NCI-H345 treated with DMSO at 0.1 percent for 48 hours (cell line): ENCODE data around the gene RBM39.
"Not testable (repeated sequence)": the region's sequence is repeated elsewhere in the genome, so short reads cannot be mapped to it uniquely, and the experiment has no call there.

Experiments
- DNase-seq: peaks from one replicate; lab custom pipeline; 2025; ENCODE audit not compliant: unreplicated experiment; lab: John Stamatoyannopoulos, UW

Gene RBM39

DNA sequence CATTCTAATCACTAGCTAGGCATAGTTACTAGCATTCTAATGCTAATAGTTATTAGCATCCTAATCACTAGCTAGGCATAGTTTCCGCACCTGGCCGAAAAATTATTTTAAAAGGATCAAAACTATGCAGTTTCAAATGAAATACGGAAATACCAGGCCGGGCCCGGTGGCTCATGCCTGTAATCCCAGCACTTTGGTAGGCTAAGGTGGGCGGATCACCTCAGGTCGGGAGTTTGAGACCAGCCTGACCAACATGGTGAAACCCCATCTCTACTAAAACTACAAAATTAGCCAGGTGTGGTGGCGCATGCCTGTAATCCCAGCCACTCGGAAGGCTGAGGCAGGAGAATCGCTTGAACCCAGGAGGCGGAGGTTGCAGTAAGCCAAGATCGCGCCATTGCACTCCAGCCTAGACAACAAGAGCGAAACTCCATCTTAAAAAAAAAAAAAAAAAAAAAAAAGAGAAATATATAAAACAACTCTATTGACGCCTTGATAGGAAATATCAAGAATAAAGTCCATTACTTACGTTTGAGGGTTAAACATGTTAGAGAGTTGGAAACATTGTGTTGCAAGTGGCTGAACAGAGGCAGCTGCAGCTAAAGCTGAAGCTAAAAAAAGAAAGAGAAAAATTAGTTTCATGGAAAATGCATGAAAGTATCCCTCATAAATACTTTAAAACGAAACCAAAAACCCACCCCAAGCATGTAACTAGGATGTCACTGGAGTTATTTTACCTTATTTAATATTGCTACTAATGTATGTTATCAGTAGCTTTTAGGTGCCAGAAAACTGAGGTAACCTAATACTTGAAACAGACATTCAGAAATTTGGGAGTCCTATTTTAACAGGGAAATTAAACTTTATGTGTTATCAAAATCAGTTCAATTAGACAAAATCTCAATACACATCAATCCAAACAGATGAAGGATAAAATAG, 35.2 kb downstream of the RBM39 start:
- DNase-seq = not testable (repeated sequence)

DNA sequence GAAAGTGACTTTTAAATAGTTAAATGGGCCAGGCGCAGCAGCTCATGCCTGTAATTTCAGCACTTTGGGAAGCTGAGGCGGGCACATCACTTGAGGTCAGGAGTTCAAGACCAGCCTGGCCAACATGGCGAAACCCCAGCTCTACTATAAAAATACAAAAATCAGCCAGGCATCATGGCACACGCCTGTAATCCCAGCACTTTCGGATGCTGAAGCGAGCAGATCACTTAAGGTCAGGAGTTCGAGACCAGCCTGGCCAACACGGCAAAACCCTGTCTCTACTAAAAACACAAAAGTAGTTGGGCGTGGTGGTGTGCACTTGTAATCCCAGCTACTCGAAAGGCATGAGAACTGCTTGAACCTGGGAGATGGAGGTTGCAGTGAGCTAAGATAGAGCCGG, 36.2 kb downstream of the RBM39 start:
- DNase-seq = not testable (repeated sequence)

DNA sequence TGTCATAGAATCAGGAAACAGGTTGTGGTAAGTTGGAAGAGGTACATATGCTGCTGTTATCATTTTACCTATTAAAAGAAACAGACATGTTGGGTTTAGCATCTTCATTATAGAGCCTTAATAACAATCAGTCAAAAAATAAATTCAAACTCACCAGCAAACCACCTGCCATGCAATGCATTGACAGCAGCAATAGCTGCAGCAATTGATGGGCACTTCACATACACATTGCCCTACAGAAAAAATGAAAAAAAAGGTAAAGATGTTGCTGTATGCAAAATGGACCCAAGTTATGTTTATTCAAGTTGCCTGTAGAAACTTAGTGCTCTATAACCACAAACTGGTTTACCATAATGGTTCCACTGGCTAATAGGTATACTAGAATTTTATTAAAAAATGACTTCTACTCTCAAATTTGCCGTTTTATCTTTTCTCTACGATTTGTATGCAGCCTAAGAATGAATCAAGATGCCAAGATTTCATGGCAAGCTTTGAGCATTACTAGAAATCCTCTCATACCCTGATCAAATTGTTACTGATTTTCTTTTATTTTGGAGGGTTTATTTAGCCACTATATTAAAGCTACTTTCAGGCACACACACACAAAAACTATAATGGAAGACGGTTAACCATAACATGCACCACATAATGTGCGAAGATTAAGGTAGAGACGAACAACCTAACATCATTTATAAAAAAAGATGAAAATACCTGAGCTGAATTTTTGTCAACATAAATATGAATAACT, 37.4 kb downstream of the RBM39 start:
- no peak for DNase-seq

DNA sequence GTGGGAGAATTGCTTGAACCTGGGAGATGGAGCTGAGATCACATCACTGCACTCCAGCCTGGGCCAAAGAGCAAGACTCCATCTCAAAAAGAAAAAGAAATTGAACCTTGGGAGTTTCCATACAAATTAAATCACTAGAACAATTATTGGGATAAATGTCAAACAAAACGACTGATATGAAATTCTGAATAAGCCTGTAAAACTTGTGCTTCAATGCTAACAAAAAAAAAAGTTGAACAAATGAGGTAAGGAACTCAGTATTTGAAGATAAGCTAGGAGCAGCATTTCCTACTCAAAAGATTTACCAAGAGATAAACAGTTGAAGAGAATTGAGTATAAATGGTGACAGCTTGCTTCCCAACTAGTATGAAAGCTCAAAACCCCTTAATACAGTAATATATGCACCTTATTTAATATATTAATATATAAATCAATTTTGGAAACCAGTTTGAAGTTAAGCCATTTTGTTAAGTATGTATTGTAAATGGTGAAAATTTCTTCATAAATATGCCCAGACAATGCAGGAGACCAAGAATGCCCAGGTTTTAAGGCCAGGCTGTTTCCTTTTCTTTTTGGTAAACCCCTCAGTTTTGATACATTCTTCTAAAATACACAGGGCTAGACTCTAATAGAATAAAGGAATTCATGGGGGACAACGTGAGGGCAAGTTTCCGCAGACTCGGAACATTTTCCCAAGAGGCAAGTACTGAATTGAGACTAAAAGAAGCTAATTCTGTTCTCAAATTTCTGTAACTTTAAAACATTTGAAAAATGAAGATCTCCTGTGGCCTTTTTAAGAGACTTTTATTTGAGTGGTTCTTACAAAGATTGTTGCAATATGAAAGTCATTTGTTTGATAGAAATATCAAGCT, 39.0 kb downstream of the RBM39 start:
- DNase-seq = no peak

DNA sequence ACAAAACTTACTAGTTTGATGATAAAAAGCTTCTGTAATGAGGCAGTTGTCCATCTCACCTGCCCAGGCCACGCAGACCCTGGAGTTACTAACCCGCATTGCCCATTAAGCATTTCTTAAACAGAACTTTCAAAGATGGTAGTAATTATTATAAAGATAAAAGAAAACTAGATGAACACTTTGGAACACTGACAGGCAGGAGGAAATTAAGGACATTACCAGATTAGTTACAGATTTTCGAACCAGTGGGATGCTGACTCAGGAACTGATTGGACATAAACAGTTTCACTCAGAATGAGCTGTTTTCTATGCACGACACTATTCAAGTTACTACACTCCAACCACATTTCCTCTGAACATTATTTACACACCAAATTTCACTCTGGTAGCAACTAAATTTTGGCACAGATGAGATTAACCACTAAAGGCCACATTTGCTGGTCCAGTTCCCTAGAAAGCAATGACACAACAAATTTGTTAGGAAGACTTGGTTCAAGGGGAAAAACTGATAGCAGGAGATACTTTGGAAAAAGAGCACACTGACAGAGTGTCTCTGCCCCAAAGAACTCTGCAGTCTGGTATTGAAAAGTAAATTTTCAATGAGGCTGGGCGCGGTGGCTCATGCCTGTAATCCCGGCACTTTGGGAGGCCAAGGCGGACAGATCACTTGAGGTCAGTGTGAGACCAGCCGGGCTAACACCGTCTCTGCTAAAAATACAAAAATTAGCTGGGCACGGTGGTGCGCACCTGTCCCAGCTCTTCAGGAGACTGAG, 39.8 kb downstream of the RBM39 start:
- no peak for DNase-seq

DNA sequence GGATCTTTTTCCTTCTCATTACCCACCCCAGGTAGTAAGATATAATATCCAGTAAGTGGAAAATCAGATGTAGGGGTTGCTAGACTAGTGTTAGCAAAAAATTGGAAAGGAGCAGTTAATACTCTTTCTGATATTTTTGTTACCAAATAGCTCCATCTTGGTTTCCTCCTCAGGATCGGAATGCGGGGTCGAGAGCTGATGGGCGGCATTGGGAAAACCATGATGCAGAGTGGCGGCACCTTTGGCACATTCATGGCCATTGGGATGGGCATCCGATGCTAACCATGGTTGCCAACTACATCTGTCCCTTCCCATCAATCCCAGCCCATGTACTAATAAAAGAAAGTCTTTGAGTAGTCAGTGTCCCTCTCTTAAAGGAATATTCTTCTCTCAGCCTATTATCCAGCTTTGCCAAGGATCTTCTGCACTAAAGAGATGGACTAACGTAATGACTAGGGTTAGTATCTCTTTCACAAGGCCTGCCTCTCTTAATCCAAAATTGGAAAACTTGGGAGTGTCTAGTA, 41.4 kb downstream of the RBM39 start:
- DNase-seq = no peak

DNA sequence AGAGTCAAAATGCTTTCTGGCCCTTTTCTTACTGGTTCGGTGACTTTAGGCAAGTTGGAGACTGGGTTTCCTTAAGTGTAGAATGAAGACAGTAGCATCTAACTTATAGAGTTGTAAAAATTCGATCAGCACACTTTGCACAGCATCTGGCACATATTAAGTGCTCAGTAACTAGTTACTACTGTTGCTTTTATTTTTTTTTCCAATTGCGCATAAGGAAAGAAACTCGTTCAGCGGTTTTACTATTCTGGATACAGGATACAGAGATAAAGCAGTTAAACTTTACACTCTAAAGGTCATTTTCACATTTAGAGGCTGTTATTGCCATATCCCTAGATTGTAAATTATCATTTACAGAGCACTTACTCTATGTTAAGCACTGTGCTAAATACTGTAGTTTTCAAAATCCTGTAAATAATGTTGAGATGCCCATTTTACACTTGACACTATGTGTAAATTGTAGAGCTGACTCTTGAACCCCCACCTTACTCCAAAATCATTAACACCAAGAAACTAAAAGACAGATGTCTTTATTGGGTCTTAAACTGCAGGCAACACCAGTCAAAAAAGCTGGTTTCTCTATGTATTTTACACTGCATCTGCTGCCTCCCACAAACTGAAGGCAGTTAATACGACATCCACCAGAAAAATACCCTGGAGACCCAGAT, 42.0 kb downstream of the RBM39 start:
- DNase-seq = no peak

DNA sequence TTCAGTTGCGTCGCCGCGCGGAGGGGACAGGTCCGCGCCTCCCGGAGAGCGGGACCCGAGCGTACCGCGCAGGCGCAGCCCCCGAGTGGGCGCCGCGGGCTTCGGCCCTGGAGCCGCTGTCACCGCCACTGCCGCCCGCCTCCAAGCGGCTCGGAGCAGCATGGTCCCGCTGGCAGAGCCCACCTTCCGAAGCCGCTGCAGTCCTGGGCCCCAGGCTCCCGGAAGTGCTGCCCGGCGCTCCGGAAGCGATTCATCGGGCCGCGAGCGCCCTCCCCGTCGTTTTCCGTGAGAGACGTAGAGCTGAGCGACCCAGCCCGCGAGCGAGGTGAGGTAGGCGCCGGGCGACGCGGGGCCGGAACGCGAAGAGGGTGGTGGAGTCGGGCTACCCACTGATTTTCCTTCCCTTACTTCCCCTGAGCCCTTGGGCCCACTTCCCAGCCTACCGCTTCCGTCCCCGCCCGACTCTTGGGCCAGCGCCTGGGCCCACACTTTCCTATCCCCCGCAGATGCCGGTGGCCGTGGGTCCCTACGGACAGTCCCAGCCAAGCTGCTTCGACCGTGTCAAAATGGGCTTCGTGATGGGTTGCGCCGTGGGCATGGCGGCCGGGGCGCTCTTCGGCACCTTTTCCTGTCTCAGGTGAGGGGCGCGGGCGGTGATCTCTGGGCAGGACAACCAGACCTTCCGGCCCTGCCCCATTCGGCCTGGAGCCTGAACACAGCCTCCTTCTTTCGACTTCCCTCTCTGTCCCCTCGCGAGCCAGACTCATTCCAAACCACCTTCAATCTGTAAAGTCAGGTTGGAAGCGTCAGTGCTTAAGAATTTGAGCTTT, 42.7 kb downstream of the RBM39 start, which contains the start of the genes NFS1 and ROMO1:
NFS1 (minus strand) TSS at position 226 of the 830 bp plus-strand sequence; CDS start at position 162, 64 bp downstream.
ROMO1 (plus strand) TSS at position 279 of the 830 bp plus-strand sequence; CDS start at position 507, 228 bp downstream.
- peak; percentile 60 for DNase-seq

DNA sequence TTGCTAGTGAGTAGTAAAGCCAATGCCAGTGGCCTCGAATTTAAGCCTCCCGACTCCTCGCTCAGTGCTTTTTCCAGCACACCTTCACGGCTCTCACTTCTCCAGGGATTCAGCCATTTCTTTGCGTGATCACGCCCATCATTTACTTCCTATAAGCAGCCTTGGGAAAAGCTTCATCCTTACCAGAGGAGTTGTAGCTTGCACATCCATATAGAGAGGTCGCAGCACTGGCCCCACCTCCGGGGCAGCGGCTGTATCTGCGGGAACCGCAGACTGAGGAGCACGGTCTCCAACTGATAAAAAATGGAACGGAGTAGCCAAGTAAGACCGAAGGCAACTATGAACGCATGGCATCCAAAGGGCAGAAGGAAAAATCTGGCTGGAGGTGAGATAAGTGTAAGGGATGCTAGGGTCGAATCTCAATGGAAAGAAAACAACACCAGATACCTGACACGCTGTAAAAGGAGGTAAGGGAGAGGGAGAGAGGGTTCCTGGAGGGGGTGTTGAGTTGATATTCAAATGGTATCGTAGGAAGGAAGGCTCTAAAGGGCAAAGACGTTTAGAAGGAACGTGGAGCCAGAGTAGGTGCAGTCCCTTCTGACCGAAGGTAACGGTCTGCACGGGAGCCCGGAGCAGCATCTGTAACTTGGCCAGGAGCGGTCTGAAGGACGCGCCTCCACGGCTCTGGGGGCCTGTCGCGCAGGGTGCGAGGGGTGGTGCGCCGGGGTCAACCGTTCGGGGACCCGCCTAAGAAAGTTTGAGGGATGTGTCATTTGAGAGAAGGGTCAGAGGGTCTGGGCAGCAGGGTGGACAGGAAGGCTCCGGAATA, 43.5 kb downstream of the RBM39 start:
- no peak for DNase-seq

DNA sequence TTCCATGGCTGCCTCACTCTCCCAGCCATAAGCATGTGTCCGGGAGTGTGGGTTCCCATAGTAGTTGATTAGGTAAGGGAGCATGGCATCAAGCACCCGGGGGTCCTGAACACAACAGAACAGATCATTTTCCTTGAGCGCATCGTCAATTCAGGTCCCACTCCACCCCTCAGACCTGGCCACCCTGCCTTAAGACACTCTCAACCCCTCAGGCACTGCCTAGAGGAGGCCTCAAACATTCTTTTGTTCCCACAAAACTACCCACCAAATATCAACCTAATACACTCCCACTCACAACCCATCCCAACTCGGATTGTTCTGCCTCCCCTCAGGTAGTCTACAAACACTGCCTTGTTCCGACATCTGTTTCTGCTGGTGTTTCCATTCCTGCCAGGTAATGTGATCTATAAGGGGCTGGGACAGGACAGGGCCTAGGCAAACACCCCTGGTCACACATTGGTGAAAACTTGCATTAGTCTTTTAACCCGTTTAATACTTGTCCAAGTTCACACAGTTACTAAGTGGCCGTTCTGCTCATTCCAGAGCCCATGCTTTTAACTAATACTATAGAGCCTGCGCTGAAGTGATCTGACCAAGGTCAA, 44.3 kb downstream of the RBM39 start:
- no peak for DNase-seq

DNA sequence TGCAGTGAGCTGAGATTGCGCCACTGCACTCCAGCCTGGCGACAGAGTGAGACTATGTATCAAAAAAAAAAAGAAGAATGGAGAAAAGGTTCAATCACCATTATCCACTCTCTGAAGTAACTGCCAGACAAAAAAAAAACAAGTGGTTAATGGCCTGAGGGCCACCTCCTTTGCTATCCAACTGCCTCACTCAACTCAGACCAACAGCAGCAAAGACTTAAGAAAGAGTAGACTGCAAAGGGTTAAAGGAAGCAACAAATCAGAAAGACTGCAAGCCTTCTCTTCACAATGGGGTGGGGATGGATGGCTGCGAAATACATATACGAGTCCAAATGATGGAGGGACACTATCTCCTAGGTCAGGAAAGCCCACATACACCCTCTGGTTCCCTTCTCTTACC, 46.1 kb downstream of the RBM39 start:
- no peak for DNase-seq

DNA sequence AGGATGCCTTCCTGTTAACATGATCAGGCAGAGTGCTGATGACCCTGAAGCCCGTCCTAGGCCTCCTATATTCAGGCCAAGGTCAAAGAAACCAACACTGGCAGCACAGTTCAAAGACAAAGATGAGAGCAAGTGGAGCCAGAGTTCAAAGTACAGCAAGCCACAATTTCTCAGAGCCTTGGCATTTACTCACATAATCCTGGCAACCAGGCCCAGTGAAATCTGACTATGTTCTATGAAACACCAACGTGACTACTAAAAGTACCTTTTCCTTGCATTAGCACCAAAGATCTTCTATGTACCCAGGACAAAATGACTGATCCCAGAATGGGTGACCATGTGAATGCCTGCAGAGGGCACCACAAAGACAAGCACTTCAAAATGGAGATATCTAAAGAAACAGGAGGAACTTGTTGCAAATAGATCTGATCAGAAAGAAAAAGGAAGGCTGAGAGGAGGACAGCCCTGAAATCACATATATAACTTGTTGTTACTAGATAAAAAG, 46.8 kb downstream of the RBM39 start:
- DNase-seq = no peak

DNA sequence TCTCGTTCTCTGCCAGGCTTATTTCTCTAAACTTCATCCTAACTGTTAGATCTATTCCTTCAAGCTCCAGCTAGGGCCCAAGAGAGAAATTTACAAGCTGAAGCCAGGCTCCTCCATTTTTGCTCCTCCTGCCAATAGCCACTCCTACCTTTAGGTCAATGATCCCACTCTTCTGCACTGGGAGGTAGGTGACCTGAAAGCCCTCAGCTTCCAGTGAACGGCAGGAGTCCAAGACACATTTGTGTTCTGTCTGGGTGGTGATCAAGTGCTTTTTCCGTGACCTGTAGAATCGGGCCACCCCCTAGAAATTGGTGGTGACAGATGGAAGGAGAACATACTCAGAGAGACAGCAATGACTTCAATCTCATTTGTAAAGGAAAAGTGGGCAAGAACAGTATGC, 51.8 kb downstream of the RBM39 start:
- DNase-seq = no peak

DNA sequence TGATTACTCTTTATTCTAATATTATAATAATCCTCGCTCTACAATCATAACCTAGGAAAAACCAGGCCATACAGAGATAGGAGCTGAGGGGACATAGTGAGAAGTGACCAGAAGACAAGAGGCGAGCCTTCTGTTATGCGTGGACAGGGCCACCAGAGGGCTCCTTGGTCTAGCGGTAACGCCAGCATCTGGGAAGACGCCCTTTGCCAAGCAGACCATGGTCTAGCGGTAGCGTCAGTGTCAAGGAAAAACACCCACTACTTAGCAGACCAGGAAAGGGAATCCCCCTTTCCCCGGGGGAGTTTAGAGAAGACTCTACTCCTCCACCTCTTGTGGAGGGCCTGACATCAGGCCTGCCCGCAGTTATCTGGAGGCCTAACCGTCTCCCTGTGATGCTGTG, 55.2 kb downstream of the RBM39 start:
- not testable (repeated sequence) for DNase-seq

DNA sequence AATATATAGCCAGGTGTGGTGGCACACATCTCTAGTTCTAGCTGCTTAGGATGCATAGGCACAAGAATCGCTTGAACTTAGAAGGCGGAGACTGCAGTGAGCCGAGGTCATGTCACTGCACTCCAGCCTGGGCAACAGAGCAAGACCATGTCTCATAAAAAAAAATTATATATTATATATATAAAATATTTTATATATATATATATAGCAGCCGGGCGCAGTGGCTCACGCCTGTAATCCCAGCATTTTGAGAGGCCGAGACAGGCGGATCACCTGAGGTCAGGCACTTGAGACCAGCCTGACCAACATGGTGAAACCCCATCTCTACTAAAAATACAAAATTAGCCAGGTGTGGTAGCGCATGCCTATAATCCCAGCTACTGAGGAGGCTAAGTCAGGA, 56.7 kb downstream of the RBM39 start:
- DNase-seq = not testable (repeated sequence)

DNA sequence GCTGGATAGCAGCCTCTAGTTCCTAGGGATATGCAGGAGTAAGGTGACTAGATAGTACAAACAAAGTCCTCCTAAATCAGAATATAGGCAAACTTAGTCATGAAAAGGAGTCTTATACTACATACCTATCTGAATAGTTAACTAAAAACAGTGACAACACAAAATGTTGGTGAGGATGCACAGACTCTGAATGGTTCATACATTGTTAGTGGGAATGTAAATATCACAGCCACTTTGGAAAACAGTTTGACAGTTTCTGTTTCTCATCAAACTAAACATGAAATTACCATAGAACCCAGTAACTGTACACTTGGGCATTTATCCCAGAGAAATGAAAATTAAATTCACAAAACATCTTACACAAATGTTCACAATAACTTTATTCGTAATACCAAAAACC, 60.1 kb downstream of the RBM39 start:
- DNase-seq = no peak
